ENCODE results near the gene GLS2. TPM values are rescaled to one million over a fixed set of nuclear protein-coding genes. Genes with fewer than 3 reads are reported as not detected.
"Not testable (repeated sequence)": the region's sequence is repeated elsewhere in the genome, so short reads cannot be mapped to it uniquely, and the experiment has no call there.

The GLS2 gene
- total and polyA plus RNA-seq, 2 experiments from 2014 or later = 1.2 to 1.4 TPM

DNA sequence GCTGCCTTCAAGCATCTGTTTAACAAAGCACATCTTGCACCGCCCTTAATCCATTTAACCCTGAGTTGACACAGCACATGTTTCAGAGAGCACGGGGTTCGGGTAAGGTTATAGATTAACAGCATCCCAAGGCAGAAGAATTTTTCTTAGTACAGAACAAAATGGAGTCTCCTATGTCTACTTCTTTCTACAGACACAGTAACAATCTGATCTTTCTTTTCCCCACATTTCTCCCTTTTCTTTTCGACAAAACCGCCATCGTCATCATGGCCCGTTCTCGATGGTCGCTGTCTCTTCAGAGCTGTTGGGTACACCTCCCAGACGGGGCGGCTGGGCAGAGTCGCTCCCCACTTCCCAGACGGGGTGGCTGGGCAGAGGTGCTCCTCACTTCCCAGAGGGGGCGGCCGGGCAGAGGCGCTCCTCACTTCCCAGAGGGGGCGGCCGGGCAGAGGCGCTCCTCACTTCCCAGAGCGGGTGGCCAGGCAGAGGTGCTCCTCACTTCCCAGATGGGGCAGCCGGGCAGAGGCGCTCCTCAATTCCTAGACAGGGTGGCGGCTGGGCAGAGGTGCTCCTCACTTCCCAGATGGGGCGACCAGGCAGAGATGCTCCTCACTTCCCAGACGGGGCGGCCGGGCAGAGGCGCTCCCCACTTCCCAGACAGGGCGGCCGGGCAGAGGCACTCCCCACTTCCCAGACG lies 5.6 kb upstream of the GLS2 start:
- not testable (repeated sequence) for H3K9me3 ChIP-seq (ENCODE audit: low read depth); H3K27ac ChIP-seq
- H3K27me3 ChIP-seq = peaks cover 24% of the 10 kb centered on the region

DNA sequence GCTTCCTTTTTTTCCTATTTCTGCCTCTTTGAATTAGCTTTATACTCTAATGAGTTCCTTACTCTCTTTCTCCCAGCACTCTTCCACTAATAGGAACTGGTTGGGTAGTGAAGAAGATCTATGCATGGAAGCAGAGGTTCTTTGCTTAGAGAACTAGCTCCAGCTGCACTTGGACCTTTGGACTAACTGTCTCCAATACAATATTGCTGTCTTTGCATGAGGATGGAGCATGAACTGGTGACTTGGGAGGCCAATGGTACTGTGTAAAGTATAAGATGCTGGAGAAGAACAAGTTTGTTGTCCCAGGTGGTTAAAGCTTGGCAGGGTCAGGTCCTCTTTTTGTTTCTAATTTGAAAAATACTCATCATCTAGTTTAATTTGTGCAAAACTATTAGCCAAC lies 2.4 kb upstream of the GLS2 start:
- H3K36me3 ChIP-seq = no peaks in the 10 kb centered on the region
- peaks cover 52% of the 10 kb centered on the region for H3K27me3 ChIP-seq
- no peak overlapping the region for H3K4me3 ChIP-seq
- DNase-seq (ENCODE audit: low read depth in 1 of 2, low spot score in 1 of 2) = no peak
- H3K9me3 ChIP-seq (ENCODE audit: low read depth) = no peaks in the 10 kb centered on the region
- no peak overlapping the region for H3K27ac ChIP-seq
- TF ChIP-seq, protein P1, sequence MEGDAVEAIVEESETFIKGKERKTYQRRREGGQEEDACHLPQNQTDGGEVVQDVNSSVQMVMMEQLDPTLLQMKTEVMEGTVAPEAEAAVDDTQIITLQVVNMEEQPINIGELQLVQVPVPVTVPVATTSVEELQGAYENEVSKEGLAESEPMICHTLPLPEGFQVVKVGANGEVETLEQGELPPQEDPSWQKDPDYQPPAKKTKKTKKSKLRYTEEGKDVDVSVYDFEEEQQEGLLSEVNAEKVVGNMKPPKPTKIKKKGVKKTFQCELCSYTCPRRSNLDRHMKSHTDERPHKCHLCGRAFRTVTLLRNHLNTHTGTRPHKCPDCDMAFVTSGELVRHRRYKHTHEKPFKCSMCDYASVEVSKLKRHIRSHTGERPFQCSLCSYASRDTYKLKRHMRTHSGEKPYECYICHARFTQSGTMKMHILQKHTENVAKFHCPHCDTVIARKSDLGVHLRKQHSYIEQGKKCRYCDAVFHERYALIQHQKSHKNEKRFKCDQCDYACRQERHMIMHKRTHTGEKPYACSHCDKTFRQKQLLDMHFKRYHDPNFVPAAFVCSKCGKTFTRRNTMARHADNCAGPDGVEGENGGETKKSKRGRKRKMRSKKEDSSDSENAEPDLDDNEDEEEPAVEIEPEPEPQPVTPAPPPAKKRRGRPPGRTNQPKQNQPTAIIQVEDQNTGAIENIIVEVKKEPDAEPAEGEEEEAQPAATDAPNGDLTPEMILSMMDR (IDR thresholded peaks at IDR 0.05; ENCODE audit: low read depth, low read length) = no peak
- H3K4me1 ChIP-seq (ENCODE audit: low read depth) = no peaks in the 10 kb centered on the region

More for the DNA sequence above, 5.6 kb upstream of the GLS2 start:
- DNase-seq (ENCODE audit: low read depth in 1 of 2, low spot score in 1 of 2); H3K4me1 ChIP-seq (ENCODE audit: low read depth); H3K4me3 ChIP-seq; H3K36me3 ChIP-seq: not testable (repeated sequence)

DNA sequence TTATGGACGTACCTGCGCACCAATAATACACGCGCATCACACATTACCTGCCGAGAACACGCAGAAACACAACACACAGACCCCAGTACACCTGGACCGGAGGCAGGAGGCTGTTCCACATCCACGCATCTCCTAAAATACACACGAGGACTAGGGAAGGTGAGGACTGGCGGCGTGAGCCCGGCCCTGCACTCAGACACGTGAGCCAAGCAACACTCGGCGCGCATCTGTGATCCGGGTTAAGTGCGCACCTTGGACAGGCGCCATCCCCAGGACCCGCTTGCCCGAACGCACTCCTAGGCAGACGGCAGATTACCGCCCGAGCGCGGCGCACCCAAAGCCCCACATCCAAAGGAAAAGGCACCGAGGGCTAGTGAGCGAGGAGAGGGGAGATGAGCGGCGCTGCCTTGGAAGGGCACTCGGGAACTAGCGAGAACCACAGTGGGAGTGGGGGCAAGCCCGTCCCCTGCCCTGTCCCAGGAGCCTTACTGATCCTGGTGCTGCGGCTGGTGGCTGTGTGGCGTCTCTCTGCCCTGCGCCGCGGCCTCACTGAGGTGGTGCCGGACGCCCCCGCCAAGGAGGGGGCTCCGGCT lies 417 bp downstream of the GLS2 start:
- peaks cover 53% of the 10 kb centered on the region for H3K27me3 ChIP-seq
- TF ChIP-seq, protein P1 (IDR thresholded peaks at IDR 0.05; ENCODE audit: low read depth, low read length) = no peak
- no peaks in the 10 kb centered on the region for H3K9me3 ChIP-seq (ENCODE audit: low read depth)
- H3K36me3 ChIP-seq = no peaks in the 10 kb centered on the region
- peak overlapping the region; percentile 44 for H3K4me3 ChIP-seq
- DNase-seq (ENCODE audit: low read depth in 1 of 2, low spot score in 1 of 2) = peak in 1 of 2 donors; percentile 65
- H3K4me1 ChIP-seq (ENCODE audit: low read depth) = no peaks in the 10 kb centered on the region
- no peak overlapping the region for H3K27ac ChIP-seq

DNA sequence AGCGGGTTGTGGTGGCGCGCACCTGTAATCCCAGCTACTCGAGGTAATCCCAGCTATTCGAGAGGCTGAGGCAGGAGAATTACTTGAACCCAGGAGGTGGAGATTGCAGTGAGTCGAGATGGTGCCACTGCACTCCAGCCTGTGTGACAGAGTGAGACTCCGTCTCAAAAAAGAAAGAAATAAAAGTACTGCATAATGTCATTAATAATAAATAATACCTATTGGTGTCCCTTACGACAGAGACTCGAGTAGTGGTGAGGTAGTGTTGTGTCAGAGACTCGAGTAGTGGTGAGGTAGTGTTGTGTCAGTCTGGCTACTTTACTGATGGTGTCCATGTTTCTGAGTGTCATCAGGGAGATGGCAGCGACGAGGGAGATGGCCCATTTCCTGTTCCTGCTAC lies 1.3 kb downstream of the GLS2 start:
- no peak for DNase-seq (ENCODE audit: low read depth in 1 of 2, low spot score in 1 of 2)
- Histone ChIP-seq H3K4me1 (ENCODE audit: low read depth) (no peaks in the 10 kb centered on the region), H3K4me3 (no peak overlapping the region), H3K9me3 (ENCODE audit: low read depth) (no peaks in the 10 kb centered on the region), H3K27me3 (peaks cover 53% of the 10 kb centered on the region), H3K36me3 (no peaks in the 10 kb centered on the region), H3K27ac (no peak overlapping the region)
- TF ChIP-seq, protein P1 (IDR thresholded peaks at IDR 0.05; ENCODE audit: low read depth, low read length) = no peak

DNA sequence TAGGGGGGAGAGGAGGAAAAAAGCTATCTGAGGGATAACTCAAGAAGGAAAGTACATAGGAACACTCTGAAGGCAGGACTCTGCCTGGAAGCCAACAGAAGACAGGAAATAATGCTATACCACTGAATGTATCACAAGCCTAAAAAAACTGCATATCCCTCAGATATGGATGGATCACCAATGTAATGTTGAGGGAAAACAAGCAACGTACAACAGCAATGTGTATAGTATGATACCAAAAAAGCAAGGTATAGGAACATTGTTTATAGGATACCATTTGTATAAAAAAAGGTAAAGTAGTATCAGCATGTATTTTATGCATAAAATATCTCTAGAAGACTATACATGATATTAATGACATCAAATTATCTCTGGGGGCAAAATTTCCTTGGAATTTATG lies 3.4 kb downstream of the GLS2 start:
- no peak for DNase-seq (ENCODE audit: low read depth in 1 of 2, low spot score in 1 of 2)
- H3K4me1 ChIP-seq (ENCODE audit: low read depth) = no peaks in the 10 kb centered on the region
- H3K27me3 ChIP-seq = peaks cover 39% of the 10 kb centered on the region
- no peak overlapping the region for H3K4me3 ChIP-seq
- H3K36me3 ChIP-seq = no peaks in the 10 kb centered on the region
- TF ChIP-seq, protein P1 (IDR thresholded peaks at IDR 0.05; ENCODE audit: low read depth, low read length) = no peak
- H3K27ac ChIP-seq = no peak overlapping the region
- no peaks in the 10 kb centered on the region for H3K9me3 ChIP-seq (ENCODE audit: low read depth)

DNA sequence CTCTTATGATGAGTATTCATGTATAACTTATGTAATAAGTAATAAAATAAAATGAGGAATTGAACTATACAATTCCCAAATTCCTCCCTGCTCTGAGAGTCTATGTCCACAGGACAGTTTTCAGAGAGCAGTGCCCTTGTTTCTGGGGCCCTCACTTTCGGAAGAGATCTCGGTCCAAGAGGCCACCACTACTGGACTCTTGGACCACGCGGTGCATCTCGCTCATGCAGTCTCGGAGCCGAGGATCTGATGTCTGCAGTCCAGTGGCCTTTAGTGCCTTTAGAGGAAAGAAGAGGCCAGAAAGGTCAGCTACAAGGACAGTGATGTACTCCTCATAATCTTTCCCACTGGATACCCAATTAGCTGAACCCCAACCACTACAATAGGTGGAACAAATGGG lies 8.3 kb downstream of the GLS2 start:
- DNase-seq (ENCODE audit: low read depth in 1 of 2, low spot score in 1 of 2) = no peak
- Histone ChIP-seq H3K27me3 (no peaks in the 10 kb centered on the region), H3K4me1 (ENCODE audit: low read depth) (no peaks in the 10 kb centered on the region), H3K4me3 (no peak overlapping the region), H3K9me3 (ENCODE audit: low read depth) (no peaks in the 10 kb centered on the region), H3K27ac (no peak overlapping the region), H3K36me3 (no peaks in the 10 kb centered on the region)
- TF ChIP-seq, protein P1 (IDR thresholded peaks at IDR 0.05; ENCODE audit: low read depth, low read length) = no peak
